Measurements from ENCODE around the gene ING5.
"Not testable (repeated sequence)": the region's sequence is repeated elsewhere in the genome, so short reads cannot be mapped to it uniquely, and the experiment has no call there.

Gene ING5

GRCh38 chr2:241741016-241741415 lies 39.2 kb downstream of the ING5 start:
- DNase-seq = peak; percentile 75 to 77

- no peak for DNase-seq
Measured at GRCh38 chr2:241742320-241742939, 40.6 kb downstream of the ING5 start.

GRCh38 chr2:241743008-241743407 lies 41.2 kb downstream of the ING5 start:
- not testable (repeated sequence) for DNase-seq

GRCh38 chr2:241743620-241744019 lies 41.8 kb downstream of the ING5 start:
- DNase-seq = no peak

GRCh38 chr2:241744028-241744754 lies 42.4 kb downstream of the ING5 start:
- no peak for DNase-seq

GRCh38 chr2:241745276-241745675 lies 43.4 kb downstream of the ING5 start:
- no peak for DNase-seq

- no peak for DNase-seq
Measured at GRCh38 chr2:241746084-241746483, 44.2 kb downstream of the ING5 start.

- no peak for DNase-seq
Measured at GRCh38 chr2:241748468-241749256, 46.8 kb downstream of the ING5 start.

- DNase-seq = no peak
Measured at GRCh38 chr2:241750076-241750840, 48.4 kb downstream of the ING5 start.

- DNase-seq = no peak
Measured at GRCh38 chr2:241751152-241751551, 49.3 kb downstream of the ING5 start.

- DNase-seq = no peak
Measured at GRCh38 chr2:241751776-241752175, 49.9 kb downstream of the ING5 start.

GRCh38 chr2:241752253-241752652 lies 50.4 kb downstream of the ING5 start:
- no peak for DNase-seq

- DNase-seq = no peak
Measured at GRCh38 chr2:241752689-241753276, 50.9 kb downstream of the ING5 start.

- DNase-seq = no peak
Measured at GRCh38 chr2:241753493-241753892, 51.7 kb downstream of the ING5 start.

- DNase-seq = no peak
Measured at GRCh38 chr2:241754042-241754441, 52.2 kb downstream of the ING5 start.

- no peak for DNase-seq
Measured at GRCh38 chr2:241755166-241755565, 53.3 kb downstream of the ING5 start.

GRCh38 chr2:241755777-241756176 lies 53.9 kb downstream of the ING5 start:
- no peak for DNase-seq

- no peak for DNase-seq
Measured at GRCh38 chr2:241759067-241759807, 57.4 kb downstream of the ING5 start.

GRCh38 chr2:241759893-241760292 lies 58.1 kb downstream of the ING5 start:
- DNase-seq = not testable (repeated sequence)

- peak; percentile 8 to 48 for DNase-seq
Measured at GRCh38 chr2:241760301-241760771, 58.5 kb downstream of the ING5 start.

GRCh38 chr2:241762321-241762932 lies 60.6 kb downstream of the ING5 start:
- no peak for DNase-seq

Measured in inflammatory macrophage (primary cell).